Heart left ventricle (tissue), 13 donors: ENCODE results near the gene CDHR5.

Experiments
- POLR2A ChIP-seq, 2 donors: fragments of 450-650 bp; IDR thresholded peaks; one replicate each; pipeline ENCODE4 v1.6.1; 2017; ENCODE audit warnings: antibody characterized with exemption in 2 of 2, mild to moderate bottlenecking in 2 of 2, moderate library complexity in 2 of 2
- TF ChIP-seq, protein P1 (sequence below), 12 donors: fragments of 200-600 bp; sonication (generic) in 4 of 12; IDR thresholded peaks; one replicate each; pipeline versions ENCODE4 v1.5.0 to v1.8.0; 2018 to 2022; ENCODE audit warnings: antibody characterized with exemption in 12 of 12, mild to moderate bottlenecking in 5 of 12
- donor health status: ischemic (EF 13 %, LVEDD 7.1; RV severe dilation, severe dysfunction).
- donor health status: DM: no; HTN: yes; CAD: no.
- donor health status: DM: no; HTN: no; CAD: no.
- donor health status: ischemic (EF 25% LVEDD 6.9; RV normal size, moderate dysfunction).
- donor health status: ischemic (EF 25% LVEDD 5.7; RV mildly dilated, moderate dysfunction).
- donor health status: ischemic (EF 35%, LVEDD 5.7; RV mildly dilated, moderate dysfunction).
- donor health status: nonischemic (EF 11% LVEDD 7.7; RV severe dilation, severe dysfunction).
- donor health status: DM: yes; HTN: yes; CAD: no.
- donor health status: PGD.
- donor health status: ischemic (EF 29% LVEDD 5.4; RV normal size, mild dysfunction).
- donor health status: nonischemic (EF 23%, LVEDD 6.1; RV moderate dilation, normal function).

DNA sequence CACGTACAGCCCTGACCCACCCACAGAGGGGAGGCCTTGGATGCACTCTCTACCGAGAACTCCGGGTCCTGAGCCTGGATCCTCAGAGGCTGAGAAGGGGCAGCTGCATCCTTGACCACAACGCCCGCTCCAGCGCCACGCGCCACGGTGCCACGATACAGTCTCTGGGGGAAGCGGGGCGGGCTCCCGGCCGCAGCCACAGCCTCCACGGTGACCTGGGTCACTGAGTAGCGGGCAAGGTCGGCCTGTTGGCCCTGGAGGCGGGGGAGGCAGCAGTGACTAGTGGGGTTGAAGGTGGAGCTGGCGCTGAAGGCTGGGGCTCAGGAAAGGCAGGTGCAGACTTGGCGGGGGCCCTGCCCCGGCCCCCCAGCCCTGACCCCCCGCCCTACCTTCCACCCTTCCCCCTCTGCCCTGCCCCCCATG, 5.1 kb downstream of the CDHR5 start:
- TF ChIP-seq, protein P1, sequence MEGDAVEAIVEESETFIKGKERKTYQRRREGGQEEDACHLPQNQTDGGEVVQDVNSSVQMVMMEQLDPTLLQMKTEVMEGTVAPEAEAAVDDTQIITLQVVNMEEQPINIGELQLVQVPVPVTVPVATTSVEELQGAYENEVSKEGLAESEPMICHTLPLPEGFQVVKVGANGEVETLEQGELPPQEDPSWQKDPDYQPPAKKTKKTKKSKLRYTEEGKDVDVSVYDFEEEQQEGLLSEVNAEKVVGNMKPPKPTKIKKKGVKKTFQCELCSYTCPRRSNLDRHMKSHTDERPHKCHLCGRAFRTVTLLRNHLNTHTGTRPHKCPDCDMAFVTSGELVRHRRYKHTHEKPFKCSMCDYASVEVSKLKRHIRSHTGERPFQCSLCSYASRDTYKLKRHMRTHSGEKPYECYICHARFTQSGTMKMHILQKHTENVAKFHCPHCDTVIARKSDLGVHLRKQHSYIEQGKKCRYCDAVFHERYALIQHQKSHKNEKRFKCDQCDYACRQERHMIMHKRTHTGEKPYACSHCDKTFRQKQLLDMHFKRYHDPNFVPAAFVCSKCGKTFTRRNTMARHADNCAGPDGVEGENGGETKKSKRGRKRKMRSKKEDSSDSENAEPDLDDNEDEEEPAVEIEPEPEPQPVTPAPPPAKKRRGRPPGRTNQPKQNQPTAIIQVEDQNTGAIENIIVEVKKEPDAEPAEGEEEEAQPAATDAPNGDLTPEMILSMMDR (IDR thresholded peaks at IDR 0.05): no peak
- TF ChIP-seq POLR2A (IDR thresholded peaks at IDR 0.05): no peak
